ENCODE results near the gene ABHD2.

The ABHD2 gene

DNA sequence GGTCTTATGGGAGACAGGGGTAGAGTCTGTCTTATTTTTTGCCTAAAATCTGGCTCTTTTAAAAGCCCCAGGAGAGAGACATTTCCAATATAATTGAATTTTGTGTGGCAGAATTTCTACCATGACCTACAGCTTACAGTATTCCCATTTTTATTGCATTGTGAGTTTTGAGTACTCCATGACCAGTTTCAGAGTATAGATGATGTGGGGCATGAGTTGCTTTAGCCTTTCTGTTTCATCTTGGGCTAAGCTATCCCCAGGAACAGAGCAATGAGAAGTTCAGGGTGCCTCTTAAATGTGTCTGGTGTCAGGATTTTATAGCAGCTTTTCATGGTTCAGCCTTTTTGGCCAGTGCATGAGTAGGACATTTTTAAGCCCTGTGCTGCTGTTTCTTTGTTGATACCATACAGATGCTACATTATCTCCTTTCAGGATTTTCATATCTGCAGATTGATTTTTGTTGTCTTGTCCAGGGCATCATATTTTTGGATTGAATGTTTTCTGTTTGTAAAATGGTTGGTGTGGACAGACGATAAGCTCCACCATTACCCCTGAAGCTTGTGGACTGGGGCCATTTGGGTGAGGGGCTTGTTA is 3.5 kb downstream of the ABHD2 start:
- H3K4me3 ChIP-seq (ENCODE audit: low read depth, low read length), result no peak overlapping the region
- TF ChIP-seq, protein P1, sequence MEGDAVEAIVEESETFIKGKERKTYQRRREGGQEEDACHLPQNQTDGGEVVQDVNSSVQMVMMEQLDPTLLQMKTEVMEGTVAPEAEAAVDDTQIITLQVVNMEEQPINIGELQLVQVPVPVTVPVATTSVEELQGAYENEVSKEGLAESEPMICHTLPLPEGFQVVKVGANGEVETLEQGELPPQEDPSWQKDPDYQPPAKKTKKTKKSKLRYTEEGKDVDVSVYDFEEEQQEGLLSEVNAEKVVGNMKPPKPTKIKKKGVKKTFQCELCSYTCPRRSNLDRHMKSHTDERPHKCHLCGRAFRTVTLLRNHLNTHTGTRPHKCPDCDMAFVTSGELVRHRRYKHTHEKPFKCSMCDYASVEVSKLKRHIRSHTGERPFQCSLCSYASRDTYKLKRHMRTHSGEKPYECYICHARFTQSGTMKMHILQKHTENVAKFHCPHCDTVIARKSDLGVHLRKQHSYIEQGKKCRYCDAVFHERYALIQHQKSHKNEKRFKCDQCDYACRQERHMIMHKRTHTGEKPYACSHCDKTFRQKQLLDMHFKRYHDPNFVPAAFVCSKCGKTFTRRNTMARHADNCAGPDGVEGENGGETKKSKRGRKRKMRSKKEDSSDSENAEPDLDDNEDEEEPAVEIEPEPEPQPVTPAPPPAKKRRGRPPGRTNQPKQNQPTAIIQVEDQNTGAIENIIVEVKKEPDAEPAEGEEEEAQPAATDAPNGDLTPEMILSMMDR (IDR thresholded peaks at IDR 0.05; ENCODE audit: borderline replicate concordance, insufficient read depth, low read depth, low read length), result no peak

DNA sequence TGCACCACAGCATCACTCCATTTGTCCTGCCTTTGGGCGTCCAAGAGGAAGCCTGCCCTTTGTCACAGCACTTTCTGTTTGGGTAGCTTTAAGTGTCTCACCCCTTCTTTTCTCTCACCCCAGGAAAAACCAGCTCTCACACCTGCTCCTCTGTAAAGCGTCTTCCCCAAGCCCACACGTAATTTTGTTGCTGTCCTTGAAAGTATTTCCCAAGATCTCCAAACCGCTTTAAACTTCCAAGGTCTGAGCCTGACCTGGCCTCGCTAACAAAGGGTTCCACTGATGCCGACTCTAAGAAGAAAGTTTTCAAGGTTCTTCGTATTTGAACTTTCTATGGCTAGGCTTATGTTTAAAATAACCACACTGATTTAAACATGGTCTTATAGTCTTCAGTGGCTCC is 5.3 kb downstream of the ABHD2 start:
- TF ChIP-seq, protein P1 (IDR thresholded peaks at IDR 0.05; ENCODE audit: borderline replicate concordance, insufficient read depth, low read depth, low read length), result no peak

DNA sequence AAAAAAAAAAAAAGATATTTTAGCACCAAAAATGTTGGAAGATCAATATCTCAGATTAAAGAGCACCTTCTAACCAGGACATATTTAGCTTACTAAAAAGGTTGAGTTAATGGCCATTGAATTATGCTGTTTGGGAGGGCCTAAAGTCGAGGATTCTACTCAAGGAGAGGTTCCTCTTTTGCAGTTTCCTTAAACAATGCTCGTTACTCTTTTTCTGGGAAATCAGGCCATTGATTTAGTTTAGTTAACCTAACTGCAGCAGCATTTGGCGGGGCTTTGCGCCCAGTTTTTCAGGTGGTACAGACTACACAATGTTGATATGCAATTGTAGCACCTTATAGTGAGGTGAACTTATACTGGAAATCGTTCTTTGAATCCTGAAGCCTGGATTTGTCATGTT is 6.8 kb downstream of the ABHD2 start:
- H3K4me3 ChIP-seq (ENCODE audit: low read depth, low read length), result no peak overlapping the region

More for the DNA sequence above, 5.3 kb downstream of the ABHD2 start:
- H3K4me3 ChIP-seq (ENCODE audit: low read depth, low read length), result no peak overlapping the region

DNA sequence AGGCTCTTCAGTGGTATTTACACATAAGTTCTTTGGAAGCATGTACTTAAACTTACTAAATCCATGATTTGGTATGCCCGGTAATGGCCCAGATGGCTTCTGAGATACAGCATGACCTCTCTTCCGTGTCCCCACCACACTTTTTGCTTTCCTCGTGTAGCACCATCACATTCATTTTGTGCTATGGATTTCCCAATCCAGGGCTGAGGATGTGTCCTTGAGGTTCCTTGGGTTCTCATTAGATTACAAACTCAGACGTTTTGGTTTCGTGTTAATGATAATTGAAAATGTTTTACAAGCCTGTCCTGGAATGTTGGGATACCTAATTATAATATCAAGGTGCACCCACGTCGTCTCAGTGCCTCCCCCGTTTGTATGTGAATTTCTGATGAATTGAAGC is 7.3 kb downstream of the ABHD2 start:
- H3K4me3 ChIP-seq (ENCODE audit: low read depth, low read length), result no peak overlapping the region
- TF ChIP-seq, protein P1 (IDR thresholded peaks at IDR 0.05; ENCODE audit: borderline replicate concordance, insufficient read depth, low read depth, low read length), result no peak

More for the DNA sequence above, 6.8 kb downstream of the ABHD2 start:
- TF ChIP-seq, protein P1 (IDR thresholded peaks at IDR 0.05; ENCODE audit: borderline replicate concordance, insufficient read depth, low read depth, low read length), result no peak

DNA sequence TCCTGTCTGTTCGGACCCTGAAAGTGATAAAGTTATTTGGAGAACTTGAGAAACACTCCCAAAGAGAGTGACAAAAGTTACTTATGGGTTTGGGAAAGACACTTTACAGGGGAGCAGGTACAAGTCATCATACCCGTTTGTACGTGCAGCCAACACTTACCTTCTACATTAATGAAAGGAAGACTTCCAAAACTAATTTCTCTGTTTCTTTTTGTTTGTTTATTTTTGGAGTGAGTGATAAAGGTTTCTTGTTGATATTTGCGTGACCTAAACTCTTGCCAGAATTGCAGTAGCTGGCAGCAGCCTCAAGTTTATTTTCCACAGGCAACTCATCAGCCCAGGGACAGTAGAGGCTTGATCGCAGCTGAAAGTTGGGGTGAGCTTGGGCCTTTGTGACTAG is 8.4 kb downstream of the ABHD2 start:
- H3K4me3 ChIP-seq (ENCODE audit: low read depth, low read length), result no peak overlapping the region
- TF ChIP-seq, protein P1 (IDR thresholded peaks at IDR 0.05; ENCODE audit: borderline replicate concordance, insufficient read depth, low read depth, low read length), result no peak

DNA sequence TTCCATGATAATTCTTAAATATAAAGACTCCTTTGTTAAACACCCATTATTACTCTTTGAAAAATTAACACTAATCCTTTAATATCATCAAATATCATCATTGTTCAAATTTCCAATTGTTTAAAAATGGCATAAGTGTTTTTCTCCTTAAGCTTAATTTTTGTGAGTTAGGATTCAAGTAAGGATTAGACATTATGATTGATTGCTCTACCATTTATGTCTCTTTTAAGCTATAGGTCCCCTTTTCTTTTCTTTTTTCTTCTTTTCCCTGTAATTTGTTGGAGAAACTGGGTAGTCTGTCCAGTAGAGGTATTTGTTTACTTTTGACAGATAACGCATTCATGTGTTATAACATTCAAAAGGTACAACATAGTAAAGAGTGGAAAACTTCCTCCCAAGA is 9.1 kb downstream of the ABHD2 start:
- no peak overlapping the region for H3K4me3 ChIP-seq (ENCODE audit: low read depth, low read length)
- TF ChIP-seq, protein P1 (IDR thresholded peaks at IDR 0.05; ENCODE audit: borderline replicate concordance, insufficient read depth, low read depth, low read length), result no peak

DNA sequence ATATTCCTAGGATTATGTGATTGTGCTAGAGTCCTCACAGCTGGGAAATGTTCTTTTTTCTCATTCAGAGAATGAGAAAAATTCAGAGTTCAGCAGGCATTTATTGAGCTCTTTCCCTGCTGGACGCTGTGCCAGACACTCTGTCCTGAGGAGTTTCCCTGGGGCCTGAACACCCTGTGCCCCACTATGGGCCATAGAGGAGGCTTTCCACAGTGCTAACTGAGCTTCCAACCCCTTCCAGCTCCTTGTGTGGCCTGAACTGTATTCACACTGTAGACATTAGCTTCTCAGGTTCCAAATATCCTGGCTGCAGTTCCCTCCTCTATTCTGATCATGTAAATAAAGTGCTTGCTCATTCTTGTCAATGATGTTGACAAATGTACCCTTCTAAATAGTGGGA is 10.0 kb downstream of the ABHD2 start:
- TF ChIP-seq, protein P1 (IDR thresholded peaks at IDR 0.05; ENCODE audit: borderline replicate concordance, insufficient read depth, low read depth, low read length), result no peak
- H3K4me3 ChIP-seq (ENCODE audit: low read depth, low read length), result no peak overlapping the region

Data from GM12875 (cell line).